HK-2 (cell line): ENCODE measurements around the gene APOD.
A peak's percentile ranks its signal among the peaks of the same experiment; 100 is the strongest.

ENCODE experiments used
- DNase-seq: peaks from one replicate; pipeline ENCODE4 v3.0.0-alpha.2; 2018; ENCODE audit not compliant: unreplicated experiment

Gene APOD

GRCh38 chr3:195553268-195553667 lies 30.5 kb downstream of the APOD start:
- DNase-seq = no peak

- no peak for DNase-seq
Observed at GRCh38 chr3:195551381-195551978, 32.3 kb downstream of the APOD start.

- DNase-seq = no peak
Observed at GRCh38 chr3:195550723-195551122, 33.0 kb downstream of the APOD start.

- no peak for DNase-seq
Observed at GRCh38 chr3:195549931-195550519, 33.7 kb downstream of the APOD start.

GRCh38 chr3:195548987-195549386 lies 34.8 kb downstream of the APOD start:
- no peak for DNase-seq

- no peak for DNase-seq
Observed at GRCh38 chr3:195548501-195548900, 35.2 kb downstream of the APOD start.

GRCh38 chr3:195548006-195548405 lies 35.7 kb downstream of the APOD start:
- DNase-seq = no peak

GRCh38 chr3:195546130-195546560 lies 37.6 kb downstream of the APOD start:
- DNase-seq = peak; percentile 54

GRCh38 chr3:195544634-195545033 lies 39.1 kb downstream of the APOD start:
- no peak for DNase-seq

- DNase-seq = no peak
Observed at GRCh38 chr3:195544230-195544536, 39.6 kb downstream of the APOD start.

GRCh38 chr3:195543500-195544229 lies 40.1 kb downstream of the APOD start:
- DNase-seq = no peak

- DNase-seq = peak; percentile 93
Observed at GRCh38 chr3:195542698-195543499, 40.8 kb downstream of the APOD start, which contains the start of gene PPP1R2. Gene PPP1R2 (minus strand): TSS chr3:195543325. CDS start chr3:195543025, 300 bp downstream.

GRCh38 chr3:195542316-195542697 lies 41.4 kb downstream of the APOD start:
- no peak for DNase-seq

GRCh38 chr3:195540511-195540910 lies 43.2 kb downstream of the APOD start:
- DNase-seq = no peak

GRCh38 chr3:195540027-195540426 lies 43.7 kb downstream of the APOD start:
- no peak for DNase-seq

GRCh38 chr3:195539479-195539878 lies 44.3 kb downstream of the APOD start:
- no peak for DNase-seq

- DNase-seq = no peak
Observed at GRCh38 chr3:195537995-195538394, 45.7 kb downstream of the APOD start.

GRCh38 chr3:195535293-195535692 lies 48.4 kb downstream of the APOD start:
- DNase-seq = no peak

GRCh38 chr3:195532834-195533233 lies 50.9 kb downstream of the APOD start:
- no peak for DNase-seq

- no peak for DNase-seq
Observed at GRCh38 chr3:195532345-195532744, 51.4 kb downstream of the APOD start.

GRCh38 chr3:195531683-195532082 lies 52.1 kb downstream of the APOD start:
- no peak for DNase-seq

GRCh38 chr3:195526492-195526891 lies 57.2 kb downstream of the APOD start:
- no peak for DNase-seq
